ENCODE measurements around the gene CLK3. TPM values are rescaled to one million over a fixed set of nuclear protein-coding genes. Genes with fewer than 3 reads are reported as not detected.
A peak's percentile ranks its signal among the peaks of the same experiment; 100 is the strongest.

CLK3 gene
- 100 to 1,000 TPM in 2 of 4 donors, 10 to 100 TPM in 2; 96.7 to 230 (median 117) TPM for total RNA-seq

DNA sequence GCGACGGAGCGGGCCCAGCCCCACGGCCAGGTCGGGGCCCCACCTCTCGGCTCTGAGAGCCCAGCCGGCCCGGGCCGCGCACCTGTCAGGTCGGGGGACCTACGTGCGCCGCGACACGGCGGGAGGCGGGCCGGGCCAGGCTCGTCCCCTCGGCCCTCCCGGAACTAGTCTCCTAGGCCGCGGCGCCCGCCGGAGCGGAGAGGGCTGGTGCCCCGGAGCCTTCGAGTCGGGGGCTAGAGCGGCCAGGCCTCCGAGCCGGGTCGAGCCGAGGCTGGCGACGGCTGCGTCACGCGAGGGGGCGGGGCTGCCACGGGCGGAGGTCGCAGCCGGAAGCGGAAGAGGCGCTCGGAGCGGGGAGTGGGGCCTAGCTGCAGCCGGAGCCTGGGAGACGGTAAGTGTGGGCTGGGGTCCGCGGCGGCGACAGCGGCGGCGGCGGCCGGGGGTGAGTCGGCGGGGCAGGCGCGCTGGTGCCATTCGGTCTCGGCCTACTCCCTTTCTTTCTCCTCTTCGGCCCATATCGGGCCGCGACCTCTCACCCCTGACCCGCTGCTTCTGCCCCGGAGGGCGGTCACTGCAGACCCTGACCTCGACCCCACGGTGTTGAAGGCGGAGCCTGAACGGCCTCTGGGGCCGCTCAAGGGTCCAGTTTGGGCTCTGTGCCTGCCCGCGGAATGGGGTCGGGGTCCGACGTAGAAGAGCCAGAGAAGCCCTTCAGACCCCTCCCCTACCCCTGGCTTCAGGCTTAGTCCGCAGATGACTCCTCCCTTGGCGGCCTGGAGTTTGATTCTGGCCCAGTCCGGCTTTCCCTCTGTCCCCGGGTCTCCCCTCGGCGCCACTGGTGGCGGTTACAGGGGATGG lies at the start of gene CLK3:
Gene CLK3 (plus strand): TSS at position 329 of the 858 bp plus-strand sequence. CDS start 3,361 bp downstream, outside the sequence.
- 0 to 1% methylated on average over 39 to 46 of the region's 91 CpGs for WGBS, 2 donors
- intact Hi-C loops (cut with DNase I; ENCODE audit: low total_unique reads) = loop anchor here (2.0 kb wide), 1 partner anchor 49 kb away; no protein-coding TSS in a partner anchor
- H3K4me3 ChIP-seq (ENCODE audit: low read depth, poor library complexity, severe bottlenecking) = peak within 1 kb of the TSS; percentile 96
- DNase-seq (ENCODE audit: low spot score in 2 of 2) = peak; percentile 91 to 99
- peak in 1 of 2 donors; percentile 36 for TF ChIP-seq POLR2A (IDR thresholded peaks at IDR 0.05)
- TF ChIP-seq, protein P1, sequence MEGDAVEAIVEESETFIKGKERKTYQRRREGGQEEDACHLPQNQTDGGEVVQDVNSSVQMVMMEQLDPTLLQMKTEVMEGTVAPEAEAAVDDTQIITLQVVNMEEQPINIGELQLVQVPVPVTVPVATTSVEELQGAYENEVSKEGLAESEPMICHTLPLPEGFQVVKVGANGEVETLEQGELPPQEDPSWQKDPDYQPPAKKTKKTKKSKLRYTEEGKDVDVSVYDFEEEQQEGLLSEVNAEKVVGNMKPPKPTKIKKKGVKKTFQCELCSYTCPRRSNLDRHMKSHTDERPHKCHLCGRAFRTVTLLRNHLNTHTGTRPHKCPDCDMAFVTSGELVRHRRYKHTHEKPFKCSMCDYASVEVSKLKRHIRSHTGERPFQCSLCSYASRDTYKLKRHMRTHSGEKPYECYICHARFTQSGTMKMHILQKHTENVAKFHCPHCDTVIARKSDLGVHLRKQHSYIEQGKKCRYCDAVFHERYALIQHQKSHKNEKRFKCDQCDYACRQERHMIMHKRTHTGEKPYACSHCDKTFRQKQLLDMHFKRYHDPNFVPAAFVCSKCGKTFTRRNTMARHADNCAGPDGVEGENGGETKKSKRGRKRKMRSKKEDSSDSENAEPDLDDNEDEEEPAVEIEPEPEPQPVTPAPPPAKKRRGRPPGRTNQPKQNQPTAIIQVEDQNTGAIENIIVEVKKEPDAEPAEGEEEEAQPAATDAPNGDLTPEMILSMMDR (IDR thresholded peaks at IDR 0.05) = no peak

DNA sequence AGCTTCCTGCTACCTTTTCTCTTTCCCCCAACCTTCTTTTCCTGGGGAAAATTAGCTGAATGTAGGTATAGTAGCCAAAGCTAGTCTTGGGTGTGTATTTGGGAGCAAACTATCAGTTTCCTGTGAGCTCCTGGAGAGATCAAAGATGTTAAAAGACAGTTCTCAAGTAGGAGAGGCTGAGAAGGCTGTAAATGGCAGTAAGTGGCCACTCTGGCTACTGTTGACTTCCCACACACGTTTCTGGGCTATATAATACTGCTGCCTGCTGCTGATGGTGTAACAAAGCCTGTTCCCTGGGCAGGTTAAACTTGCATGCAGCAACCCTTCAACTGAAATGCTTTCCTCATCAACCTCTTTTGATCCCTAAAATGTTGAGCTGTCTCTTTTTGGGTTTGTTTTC lies 47.0 kb upstream of the CLK3 start:
- peak in 1 of 2 donors; percentile 13 for DNase-seq (ENCODE audit: low spot score in 2 of 2)
- TF ChIP-seq, protein P1 (IDR thresholded peaks at IDR 0.05) = no peak
- TF ChIP-seq POLR2A (IDR thresholded peaks at IDR 0.05) = no peak
- intact Hi-C loops (cut with DNase I; ENCODE audit: low total_unique reads) = loop anchor here (10.0 kb wide), 1 partner anchor 1234 kb away; no protein-coding TSS in a partner anchor
- H3K4me3 ChIP-seq (ENCODE audit: low read depth, poor library complexity, severe bottlenecking) = no peak overlapping the region
- WGBS, 2 donors = 74 to 89% methylated on average over 1 of the region's 1 CpG

DNA sequence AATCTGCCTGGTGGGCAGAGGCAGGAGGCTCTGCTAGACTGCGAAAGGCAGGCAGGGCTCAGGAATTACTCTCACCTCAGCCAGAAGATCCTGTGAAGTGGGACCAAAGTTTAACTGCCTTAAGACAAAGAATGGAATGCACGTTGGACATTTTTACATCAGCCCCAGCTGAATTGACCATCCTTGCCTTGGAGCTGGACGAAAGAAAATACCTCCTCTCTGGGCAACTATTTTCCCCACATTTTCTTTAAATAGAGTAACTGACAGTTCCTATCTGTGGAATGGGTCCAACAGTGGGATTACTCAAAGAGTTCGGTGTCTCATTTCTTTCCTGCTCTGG lies 45.9 kb upstream of the CLK3 start:
- TF ChIP-seq, protein P1 (IDR thresholded peaks at IDR 0.05) = no peak
- TF ChIP-seq POLR2A (IDR thresholded peaks at IDR 0.05) = no peak
- no peak overlapping the region for H3K4me3 ChIP-seq (ENCODE audit: low read depth, poor library complexity, severe bottlenecking)
- WGBS, 2 donors = 88 to 90% methylated on average over 4 of the region's 4 CpGs
- intact Hi-C loops (cut with DNase I; ENCODE audit: low total_unique reads) = loop anchor here (10.0 kb wide), 1 partner anchor 1235 kb away; no protein-coding TSS in a partner anchor
- DNase-seq (ENCODE audit: low spot score in 2 of 2) = no peak

DNA sequence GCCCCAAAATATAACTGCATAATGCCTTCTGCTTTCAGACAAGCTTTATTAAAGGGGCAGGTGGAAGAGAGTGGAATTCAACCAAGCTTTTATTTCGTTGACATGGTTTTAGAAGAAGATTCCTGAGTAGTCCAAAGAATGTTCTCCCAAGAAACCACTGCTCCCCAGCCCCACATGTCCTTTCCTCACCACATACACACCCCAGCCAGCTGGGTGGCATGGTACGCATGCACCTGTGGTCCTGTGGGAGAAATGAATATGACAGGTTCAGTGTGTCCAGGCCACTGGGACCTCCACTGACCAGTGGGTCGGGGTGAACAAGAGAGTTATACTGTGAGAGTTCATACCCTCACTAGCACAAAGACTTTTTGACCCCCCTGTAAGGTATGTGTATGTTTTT lies 44.4 kb upstream of the CLK3 start:
- TF ChIP-seq, protein P1 (IDR thresholded peaks at IDR 0.05) = no peak
- no peak for TF ChIP-seq POLR2A (IDR thresholded peaks at IDR 0.05)
- intact Hi-C loops (cut with DNase I; ENCODE audit: low total_unique reads) = no loop called here

DNA sequence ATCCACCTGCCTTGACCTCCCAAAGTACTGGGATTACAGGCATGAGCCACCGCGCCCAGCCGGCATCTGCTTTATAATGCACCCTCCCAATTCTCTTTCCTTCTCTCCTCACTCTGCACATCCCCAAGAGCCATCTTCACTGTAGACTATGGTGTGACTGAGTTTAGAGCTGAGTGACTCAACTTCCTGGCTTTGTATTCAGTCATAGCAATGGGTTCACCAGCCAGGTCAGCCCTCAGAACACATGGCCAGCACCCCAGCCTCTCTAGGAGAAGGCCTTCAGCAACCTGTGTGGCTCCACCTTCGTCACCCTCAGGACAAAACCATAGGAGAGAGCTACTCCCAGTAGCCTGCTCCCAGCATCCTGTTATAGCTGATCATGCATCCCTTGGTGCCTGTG lies 41.6 kb upstream of the CLK3 start:
- WGBS, 2 donors = 96 to 100% methylated on average over 4 of the region's 4 CpGs
- TF ChIP-seq, protein P1 (IDR thresholded peaks at IDR 0.05) = no peak
- no peak for TF ChIP-seq POLR2A (IDR thresholded peaks at IDR 0.05)
- DNase-seq (ENCODE audit: low spot score in 2 of 2) = peak in 1 of 2 donors; percentile 29
- H3K4me3 ChIP-seq (ENCODE audit: low read depth, poor library complexity, severe bottlenecking) = no peak overlapping the region
- intact Hi-C loops (cut with DNase I; ENCODE audit: low total_unique reads) = no loop called here

More for the DNA sequence above, 44.4 kb upstream of the CLK3 start:
- WGBS, 2 donors = 89 to 90% methylated on average over 3 of the region's 3 CpGs
- no peak overlapping the region for H3K4me3 ChIP-seq (ENCODE audit: low read depth, poor library complexity, severe bottlenecking)
- DNase-seq (ENCODE audit: low spot score in 2 of 2) = peak in 1 of 2 donors; percentile 53
